Erythroblast (primary cell): ENCODE measurements around the gene ANO4.

Source experiments
- GATA1 ChIP-seq: IDR thresholded peaks from 2 replicates; pipeline ENCODE4 v1.6.1; 2011; ENCODE audit warnings: low read depth, mild to moderate bottlenecking, control low read depth, low read length, moderate library complexity
- POLR2A ChIP-seq: IDR thresholded peaks from 2 replicates; pipeline ENCODE4 v1.6.1; 2011; ENCODE audit warnings: mild to moderate bottlenecking, low read length

DNA sequence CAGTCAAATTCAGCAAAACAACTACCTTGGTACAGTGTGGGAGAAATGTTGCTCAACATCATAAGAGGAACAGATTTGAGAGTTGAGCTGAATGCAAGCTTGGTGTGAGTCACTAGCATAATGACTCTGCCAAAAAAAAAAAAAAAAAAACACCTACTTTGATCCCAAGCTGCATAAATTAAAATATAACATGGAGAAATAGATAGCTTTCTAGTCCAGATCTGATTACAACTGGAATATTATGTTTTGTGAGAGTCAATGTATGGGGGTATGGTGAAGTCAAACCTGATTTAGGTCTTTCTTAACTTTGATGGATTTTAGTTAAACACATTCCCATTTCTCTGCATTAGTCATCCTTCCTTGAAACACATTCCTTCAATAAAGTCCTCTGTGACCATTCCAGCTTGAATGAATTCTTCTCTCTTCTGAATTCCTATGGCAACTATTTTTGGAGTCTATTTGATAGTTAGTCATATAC, 227.4 kb downstream of the ANO4 start:
- no peak for TF ChIP-seq POLR2A
- no peak for TF ChIP-seq GATA1
